Cardiac fibroblast (primary cell): ENCODE results near the gene TMCC3.
"Not testable (repeated sequence)": the region's sequence is repeated elsewhere in the genome, so short reads cannot be mapped to it uniquely, and the experiment has no call there.

Experiments used
- DNase-seq, 2 donors: peaks; one replicate each; pipeline versions ENCODE4 v3.0.0 to v3.0.0-alpha.2; 2010; ENCODE audit warnings: low read depth in 2 of 2
- H3K4me3 ChIP-seq, 2 donors: replicated peaks in 1 of 2; 1 replicate in 1 of 2; 2 replicates in 1 of 2; pipeline ENCODE4 v1.5.1; 2011; ENCODE audit warnings: low read depth in 2 of 2, low read length in 2 of 2, mild to moderate bottlenecking in 2 of 2, moderate library complexity in 1 of 2
- CTCF ChIP-seq: IDR thresholded peaks from one replicate; pipeline ENCODE4 v1.5.1; 2011; ENCODE audit warnings: low read depth, mild to moderate bottlenecking, low read length, inconsistent platforms

The TMCC3 gene

GRCh38 chr12:94595152-94595551 lies 55.2 kb downstream of the TMCC3 start:
- no peak for DNase-seq
- TF ChIP-seq CTCF: no peak
- no peak overlapping the region for H3K4me3 ChIP-seq

GRCh38 chr12:94594443-94594825 lies 55.9 kb downstream of the TMCC3 start:
- no peak overlapping the region for H3K4me3 ChIP-seq
- DNase-seq: no peak
- no peak for TF ChIP-seq CTCF

- H3K4me3 ChIP-seq: no peak overlapping the region
- no peak for TF ChIP-seq CTCF
- DNase-seq: no peak
Observed at GRCh38 chr12:94593822-94594442, 56.4 kb downstream of the TMCC3 start.

- DNase-seq, H3K4me3 ChIP-seq: not testable (repeated sequence)
Observed at GRCh38 chr12:94592723-94593122, 57.6 kb downstream of the TMCC3 start.

- no peak overlapping the region for H3K4me3 ChIP-seq
- TF ChIP-seq CTCF: no peak
- no peak for DNase-seq
Observed at GRCh38 chr12:94592080-94592479, 58.3 kb downstream of the TMCC3 start.

- DNase-seq: no peak
- no peak overlapping the region for H3K4me3 ChIP-seq
- TF ChIP-seq CTCF: no peak
Observed at GRCh38 chr12:94590428-94590827, 59.9 kb downstream of the TMCC3 start.

GRCh38 chr12:94589591-94590001 lies 60.8 kb downstream of the TMCC3 start:
- TF ChIP-seq CTCF: no peak
- DNase-seq: no peak
- H3K4me3 ChIP-seq: no peak overlapping the region
